Stimulated activated CD4-positive, alpha-beta T cell treated with anti-CD3 and anti-CD28 coated beads, Interleukin-4, amount 100 ng/mL, for 48 hours (primary cell): Measurements from ENCODE around the gene MAP7.
"Not testable (repeated sequence)": the region's sequence is repeated elsewhere in the genome, so short reads cannot be mapped to it uniquely, and the experiment has no call there.

Experiments
- DNase-seq, 2 donors: peaks; one replicate each; pipeline ENCODE4 v3.0.0-alpha.2; 2020; ENCODE audit warnings: low read depth in 2 of 2

Gene MAP7

DNA sequence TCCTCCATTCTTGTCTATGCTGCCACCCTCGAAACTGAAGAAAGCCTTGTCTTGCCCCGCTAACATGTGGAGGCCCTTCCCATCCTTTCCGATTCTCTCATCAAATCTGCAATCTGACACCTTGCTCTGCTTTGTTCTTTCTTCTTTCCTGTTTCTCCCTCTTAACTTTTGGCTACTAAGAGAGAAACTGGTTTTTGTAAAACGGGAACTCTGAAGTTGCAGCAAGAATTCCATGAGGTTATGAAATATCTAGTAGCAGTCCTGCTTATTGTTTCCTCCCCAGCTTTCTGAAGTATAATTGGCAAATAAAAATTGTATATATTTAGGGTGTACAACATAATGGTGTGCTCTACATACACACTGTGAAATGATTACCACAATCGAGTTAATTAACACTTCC is 80.2 kb downstream of the MAP7 start:
- no peak for DNase-seq

DNA sequence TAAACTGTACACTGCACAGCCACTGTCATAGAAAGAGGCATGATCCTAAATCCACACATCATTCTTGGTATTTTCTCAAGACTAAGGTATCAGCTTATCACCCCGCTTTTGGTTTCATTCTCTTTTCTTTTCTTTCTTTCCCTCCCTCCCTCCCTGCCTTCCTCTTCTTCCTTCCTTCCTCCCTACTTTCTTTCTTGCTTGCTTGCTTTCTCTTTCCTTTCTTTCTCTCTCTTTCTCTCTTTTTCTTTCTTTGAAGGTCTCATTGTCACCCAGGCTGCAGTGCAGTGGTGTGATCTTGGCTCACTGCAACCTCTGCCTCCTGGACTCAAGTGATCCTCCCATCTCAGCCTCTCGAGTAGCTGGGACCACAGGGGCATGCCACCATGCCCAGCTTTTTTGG is 81.1 kb downstream of the MAP7 start:
- DNase-seq: no peak

GRCh38 chr6:136468711-136469110 is 81.5 kb downstream of the MAP7 start:
- no peak for DNase-seq

DNA sequence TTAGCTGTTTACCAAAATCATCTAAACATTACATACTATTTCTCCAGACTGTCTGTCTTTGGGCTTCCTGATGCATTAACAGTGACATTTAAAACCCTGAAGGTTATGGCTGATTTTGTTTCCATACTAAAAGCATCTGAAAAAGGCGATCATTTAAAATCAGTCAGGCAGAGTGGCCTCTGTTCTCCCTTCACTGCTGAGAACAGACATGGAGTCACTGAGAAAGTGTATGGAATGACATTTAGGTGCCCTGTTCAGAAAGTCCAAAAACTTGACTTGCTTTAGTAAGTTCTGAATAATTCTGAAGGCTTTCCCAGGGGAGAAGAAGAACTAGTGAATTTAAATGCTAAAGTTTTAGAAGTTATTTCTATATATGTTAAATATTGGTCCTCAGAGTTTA is 83.0 kb downstream of the MAP7 start:
- DNase-seq: no peak

- DNase-seq: no peak
These were observed 83.4 kb downstream of the MAP7 start for GRCh38 chr6:136466777-136467176.

DNA sequence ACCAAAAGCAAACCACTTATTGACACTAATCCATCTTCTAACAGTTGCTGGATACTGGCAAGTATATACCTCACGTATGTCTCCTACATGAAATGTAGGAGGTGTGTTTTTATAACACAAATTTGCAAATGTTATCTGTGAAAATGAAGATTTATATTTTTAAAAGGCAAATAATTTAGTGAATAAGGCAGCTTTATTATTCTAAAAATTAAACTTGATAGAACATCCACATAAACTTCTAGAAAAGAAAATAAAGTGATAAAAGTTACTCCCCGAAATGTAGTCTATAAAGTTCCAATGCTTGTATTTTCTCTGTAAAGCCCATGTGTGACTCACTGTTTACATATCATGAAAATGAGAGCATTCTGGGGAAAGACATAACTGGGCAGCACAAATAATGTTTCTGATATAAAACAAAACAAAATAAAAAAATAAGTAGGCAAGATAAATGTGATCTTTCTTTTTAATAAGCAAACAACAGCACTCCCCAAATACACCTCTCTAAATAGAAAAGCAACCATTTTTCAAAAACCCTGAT is 84.4 kb downstream of the MAP7 start:
- no peak for DNase-seq

- no peak for DNase-seq
These were observed 85.3 kb downstream of the MAP7 start for GRCh38 chr6:136464874-136465273.

DNA sequence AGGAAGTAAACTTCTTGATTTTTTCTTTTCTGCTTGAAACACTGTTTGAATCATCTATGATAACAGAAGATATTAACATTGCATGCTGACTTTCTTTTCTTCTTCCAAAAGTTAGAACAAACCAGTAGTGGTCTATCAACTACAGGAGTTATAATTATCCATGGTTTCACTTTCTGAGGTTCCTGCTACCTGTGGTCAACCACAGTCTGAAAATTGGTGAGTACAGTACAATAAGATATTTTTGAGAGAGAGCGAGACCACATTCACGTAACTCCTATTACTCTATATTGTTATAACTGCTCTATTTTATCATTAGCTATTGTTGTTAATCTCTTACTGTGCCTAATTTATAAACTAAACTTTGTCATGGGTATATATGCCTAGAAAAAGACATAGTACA is 86.1 kb downstream of the MAP7 start:
- no peak for DNase-seq

DNA sequence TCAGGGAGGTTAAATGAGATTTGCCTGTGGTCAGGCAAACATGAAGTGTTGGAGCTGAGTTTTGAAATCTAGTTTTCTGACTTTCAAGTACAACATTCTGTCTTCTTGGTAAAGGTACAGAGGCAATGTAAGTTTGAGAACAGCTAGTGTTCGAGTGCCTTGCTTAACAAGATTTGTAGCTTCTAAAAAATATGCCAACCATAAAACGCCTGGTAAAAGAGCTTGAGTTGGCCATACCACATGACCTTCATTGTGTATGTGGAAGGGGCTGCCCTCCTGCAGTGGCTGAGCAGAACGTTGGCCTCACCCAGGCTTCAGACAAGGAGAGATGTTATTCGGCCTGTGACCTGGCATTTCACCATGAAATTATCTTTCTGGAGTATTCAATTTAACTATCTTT is 86.5 kb downstream of the MAP7 start:
- no peak for DNase-seq

DNA sequence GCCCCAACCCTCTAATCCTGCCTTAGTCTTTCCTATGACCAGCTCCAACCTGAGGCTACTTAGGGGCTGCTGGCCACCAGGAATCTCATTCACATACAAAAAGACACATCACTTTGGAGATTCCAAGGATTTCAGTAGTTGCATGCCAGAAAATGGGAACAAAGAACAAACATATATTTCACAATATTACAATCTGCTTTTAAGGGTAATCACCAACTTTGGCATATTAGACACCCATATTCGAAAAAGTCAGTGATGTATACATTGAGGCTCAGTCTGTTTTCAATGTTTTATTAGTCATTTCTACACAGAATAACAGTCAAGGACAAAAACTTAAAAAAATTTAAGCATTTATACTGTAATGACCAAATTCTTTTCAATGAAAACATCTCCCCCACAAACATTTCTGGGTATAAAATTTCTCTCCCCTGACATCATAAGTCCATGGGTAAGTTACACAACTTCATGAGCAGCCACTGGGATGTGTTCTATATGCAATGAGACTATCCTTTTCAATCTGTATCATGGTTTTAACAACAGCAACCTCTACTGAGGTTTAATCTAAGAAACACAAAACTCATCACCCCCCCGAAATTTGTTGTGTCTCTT is 103.5 kb downstream of the MAP7 start:
- DNase-seq: no peak

- DNase-seq: no peak
These were observed 104.1 kb downstream of the MAP7 start for GRCh38 chr6:136446145-136446544.

DNA sequence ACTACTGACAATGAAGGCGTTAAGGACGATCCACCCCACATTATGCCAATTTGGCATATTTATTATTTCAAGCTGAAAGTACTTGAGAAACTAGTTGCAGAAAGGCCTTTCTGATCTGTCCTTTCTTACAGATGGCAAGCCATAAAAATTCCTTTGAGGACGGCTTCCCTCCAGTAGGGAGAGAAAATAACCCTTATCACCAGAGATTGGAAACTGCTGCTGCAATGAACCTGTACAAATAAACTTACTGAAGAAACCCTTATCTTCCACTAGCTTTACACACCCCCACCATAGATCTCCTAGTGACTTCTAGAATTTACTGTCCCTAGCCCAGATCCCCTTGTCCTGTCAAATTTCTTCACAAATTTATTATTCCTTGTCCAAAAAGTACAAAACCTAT is 105.2 kb downstream of the MAP7 start:
- DNase-seq: no peak

- DNase-seq: no peak
These were observed 110.0 kb downstream of the MAP7 start for GRCh38 chr6:136440203-136440602.

GRCh38 chr6:136439514-136440190 is 110.6 kb downstream of the MAP7 start:
- DNase-seq: no peak

GRCh38 chr6:136438441-136438840 is 111.8 kb downstream of the MAP7 start:
- no peak for DNase-seq

DNA sequence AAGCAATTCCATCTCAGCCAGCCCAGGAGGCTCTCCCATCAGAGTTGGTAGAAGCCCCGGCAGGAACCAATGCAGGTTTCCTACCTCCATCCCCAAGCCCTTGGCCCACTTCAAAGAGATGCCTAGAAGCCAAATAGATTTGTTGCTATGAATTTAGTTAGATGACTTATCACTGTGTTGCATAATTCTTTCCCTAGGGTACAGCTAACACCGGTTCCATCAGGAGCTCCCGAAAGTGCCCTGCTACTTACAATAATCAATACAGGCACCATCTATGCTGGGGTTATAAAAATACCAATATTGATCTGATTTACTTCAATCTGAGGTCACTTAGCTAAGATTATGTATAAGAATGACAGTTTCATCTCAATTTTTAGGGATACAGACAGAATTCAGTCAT is 113.0 kb downstream of the MAP7 start:
- DNase-seq: no peak

DNA sequence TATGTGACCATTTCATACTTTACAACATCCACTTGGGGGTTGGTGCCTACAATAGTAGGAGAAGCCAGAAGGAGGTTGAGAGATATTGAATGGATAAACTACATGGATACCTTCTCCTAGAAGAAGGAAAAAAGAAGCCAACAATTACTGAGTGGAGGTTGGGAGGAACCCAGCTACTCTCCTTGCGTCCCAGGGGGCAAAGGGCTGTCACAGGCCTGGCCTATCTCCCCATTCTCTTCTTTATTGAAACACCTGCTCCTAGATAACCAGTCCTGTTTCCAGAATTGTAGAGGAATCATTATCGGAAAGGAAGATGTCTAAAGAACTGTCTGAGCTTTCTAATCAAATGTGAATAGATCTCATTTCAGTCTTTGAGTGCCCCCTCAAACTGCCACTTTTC is 115.1 kb downstream of the MAP7 start:
- no peak for DNase-seq

DNA sequence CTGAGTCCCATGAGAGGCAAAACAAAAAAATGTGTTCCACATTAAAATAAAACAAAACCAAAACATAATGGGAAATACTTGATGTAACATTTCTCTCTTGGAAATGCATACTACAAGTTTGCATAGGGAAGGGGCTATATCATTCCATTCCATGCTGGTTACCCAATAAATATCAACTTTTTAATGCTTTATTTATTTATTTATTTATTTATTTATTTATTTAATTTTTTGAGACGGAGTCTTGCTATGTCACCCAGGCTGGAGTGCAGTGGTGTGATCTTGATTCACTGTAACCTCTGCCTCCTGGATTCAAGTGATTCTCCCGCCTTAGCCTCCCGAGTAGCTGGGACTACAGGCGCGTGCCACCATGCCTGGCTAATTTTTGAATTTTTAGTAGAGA is 118.9 kb downstream of the MAP7 start:
- DNase-seq: not testable (repeated sequence)

DNA sequence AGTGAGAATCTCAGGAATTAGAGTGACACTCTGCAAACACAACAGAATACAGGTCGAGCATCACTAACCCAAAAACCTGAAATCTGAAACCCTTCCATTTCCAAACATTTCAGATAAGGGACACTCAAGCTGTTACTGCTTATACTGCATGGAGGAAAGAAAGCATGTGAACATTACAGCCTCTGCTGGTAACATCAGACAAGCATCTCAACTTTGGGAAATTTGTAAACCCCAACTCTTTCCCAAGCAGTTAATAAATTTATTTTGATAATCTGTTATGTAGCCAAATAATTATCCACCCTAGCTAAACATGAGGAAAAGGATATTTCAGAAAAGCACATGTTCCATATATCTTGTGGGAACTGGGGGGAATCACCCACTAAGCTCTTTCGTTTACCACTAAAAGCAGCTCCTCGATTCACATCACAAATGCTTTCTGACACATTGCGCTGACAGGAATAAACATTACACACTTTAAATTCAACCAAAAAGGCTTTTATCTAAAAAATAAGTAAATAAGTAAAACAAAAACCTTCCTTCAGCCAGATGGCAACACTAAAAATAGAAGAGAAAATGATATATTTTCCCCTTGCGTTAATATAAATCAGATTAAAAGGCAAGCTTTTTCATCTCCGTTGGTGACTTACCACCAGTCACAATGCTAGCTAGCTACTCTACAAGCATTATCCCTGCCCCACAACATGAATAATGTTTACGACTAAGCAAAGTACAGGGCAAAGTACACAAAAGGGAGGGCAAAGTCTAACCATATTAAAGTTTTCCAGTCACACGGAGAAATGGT is 120.8 kb downstream of the MAP7 start:
- DNase-seq: no peak

DNA sequence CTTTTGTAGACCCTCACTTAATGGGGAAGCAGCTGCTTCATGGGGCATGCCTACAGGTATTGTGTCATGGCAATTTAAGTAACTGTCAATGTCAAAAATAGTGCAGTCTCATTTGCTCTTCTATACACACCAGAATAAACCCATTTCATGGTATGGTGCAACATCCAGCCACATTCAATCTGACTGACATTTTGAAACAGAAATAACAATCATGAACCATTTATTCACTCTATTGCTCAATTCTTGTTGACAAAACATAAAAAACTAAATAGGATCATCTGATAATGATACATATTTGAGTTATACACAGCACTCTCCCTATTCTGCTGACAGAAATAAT is 122.9 kb downstream of the MAP7 start:
- no peak for DNase-seq

DNA sequence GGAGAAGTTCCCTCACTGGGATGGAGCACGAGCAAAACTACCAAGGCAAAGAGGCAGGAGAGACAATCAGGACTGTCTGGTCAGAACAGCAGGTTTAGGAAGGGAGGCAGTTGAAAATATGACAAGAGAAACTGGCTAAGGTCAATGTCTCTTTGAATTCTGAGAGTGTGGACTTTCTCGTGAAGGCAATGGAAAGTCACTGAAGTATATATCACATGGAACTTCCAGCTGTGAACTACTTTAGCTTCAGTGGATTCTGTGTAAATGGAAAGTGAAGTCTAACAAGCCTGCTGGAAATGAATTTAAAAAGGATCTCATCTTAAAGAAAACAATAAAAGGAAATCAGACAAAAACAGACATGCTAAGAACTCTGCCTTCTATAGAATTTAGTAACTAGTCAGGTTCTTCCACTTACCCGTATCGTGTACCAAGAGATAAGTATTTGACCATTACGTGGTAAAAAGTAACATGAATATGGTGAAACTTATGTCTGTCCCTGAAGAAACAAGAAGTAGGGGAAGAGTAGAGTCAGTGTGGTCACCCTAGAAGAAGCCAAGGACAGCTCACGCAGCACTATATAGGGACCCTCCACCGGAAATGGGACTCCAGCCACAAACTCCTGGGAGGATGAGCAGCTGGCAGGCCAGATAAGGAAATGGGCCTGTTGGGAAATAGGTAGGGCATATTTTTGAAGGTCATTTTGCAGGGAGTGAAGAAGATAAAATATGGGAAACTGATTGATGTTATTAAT is 123.4 kb downstream of the MAP7 start:
- no peak for DNase-seq

GRCh38 chr6:136425793-136426192 is 124.4 kb downstream of the MAP7 start:
- no peak for DNase-seq
